ENCODE data around the gene RTN4. TPM values are rescaled to one million over a fixed set of nuclear protein-coding genes. Genes with fewer than 3 reads are reported as not detected.

The RTN4 gene
- total RNA-seq, 2 experiments from 2014 or later, result 96.7 to 97.5 TPM

DNA sequence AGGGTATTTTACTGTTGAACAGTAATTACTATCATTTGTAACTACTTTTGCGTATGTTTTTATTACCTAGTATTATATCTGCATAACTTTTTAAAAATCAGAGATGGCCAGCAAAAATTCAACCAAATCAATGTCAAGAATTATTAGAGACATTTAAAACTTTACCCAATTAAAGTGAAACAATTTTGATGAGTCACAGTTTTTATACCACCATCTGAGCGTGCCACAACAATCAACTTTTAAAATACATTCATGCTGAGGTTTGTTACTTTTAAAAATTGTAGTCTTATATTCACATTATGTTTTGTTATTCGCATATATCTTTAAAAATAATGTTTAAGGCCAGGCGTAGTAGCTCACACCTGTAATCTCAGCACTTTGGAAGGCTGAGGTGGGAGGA is 114.9 kb downstream of the RTN4 start:
- H3K9me3 Mint-ChIP-seq, result peaks cover 14% of the 10 kb centered on the region
- intact Hi-C loops (cut with micrococcal nuclease), result no loop called here
- CTCF ChIA-PET, result no interaction called here
- POLR2A ChIA-PET, result no interaction called here
- no peak overlapping the region for H3K27ac Mint-ChIP-seq
- no peak overlapping the region for H3K4me3 Mint-ChIP-seq
- no peaks in the 10 kb centered on the region for H3K36me3 Mint-ChIP-seq
- H3K27me3 Mint-ChIP-seq, result peaks cover 4% of the 10 kb centered on the region
- DNase-seq, result no peak
- no peaks in the 10 kb centered on the region for H3K4me1 Mint-ChIP-seq (ENCODE audit: low read depth)

DNA sequence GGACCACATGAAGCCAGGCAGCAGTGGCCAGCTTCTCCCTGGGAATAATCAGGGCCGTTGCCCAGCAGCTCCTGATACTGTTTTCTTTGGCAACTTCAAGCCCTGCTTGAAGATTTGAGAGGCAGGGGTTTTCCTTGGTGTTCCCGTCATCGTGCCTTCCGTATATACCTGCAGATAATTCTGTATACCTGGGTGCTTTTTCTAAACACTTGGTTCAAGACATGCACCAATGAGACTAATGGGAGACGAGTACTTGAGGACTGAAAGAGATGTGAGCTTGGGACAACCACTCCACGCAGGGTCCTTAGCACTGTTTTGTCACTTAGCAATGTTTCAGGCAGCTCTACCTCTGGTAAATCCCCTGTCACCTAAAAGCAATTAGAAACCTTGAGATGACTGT is 118.8 kb downstream of the RTN4 start:
- intact Hi-C loops (cut with micrococcal nuclease), result no loop called here
- H3K4me3 Mint-ChIP-seq, result no peak overlapping the region
- H3K36me3 Mint-ChIP-seq, result no peaks in the 10 kb centered on the region
- H3K27ac Mint-ChIP-seq, result no peak overlapping the region
- ChIA-PET POLR2A (no interaction called here), CTCF (no interaction called here)
- peaks cover 4% of the 10 kb centered on the region for H3K27me3 Mint-ChIP-seq
- no peak for DNase-seq
- peaks cover 7% of the 10 kb centered on the region for H3K9me3 Mint-ChIP-seq
- no peaks in the 10 kb centered on the region for H3K4me1 Mint-ChIP-seq (ENCODE audit: low read depth)

DNA sequence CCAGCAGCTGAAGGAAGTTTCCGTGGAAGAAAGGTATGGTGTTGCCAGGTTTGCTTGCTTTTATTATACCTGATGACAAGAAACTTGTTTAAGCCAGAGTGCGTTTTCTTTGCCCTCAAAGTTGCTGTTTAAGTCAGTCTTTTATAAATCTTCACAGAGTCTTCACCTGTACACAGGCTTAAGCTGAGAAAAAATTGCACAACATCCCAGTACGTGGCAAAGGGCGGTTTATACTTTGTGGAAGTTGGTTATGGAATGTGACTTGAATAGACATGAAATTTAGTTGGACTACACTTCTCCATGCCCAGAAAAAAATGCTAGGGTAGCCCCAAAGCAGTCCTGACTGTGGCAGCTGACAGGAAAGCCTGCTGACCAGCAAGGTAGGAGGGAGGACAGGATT is 121.5 kb downstream of the RTN4 start:
- no peaks in the 10 kb centered on the region for H3K4me1 Mint-ChIP-seq (ENCODE audit: low read depth)
- ChIA-PET POLR2A (no interaction called here), CTCF (no interaction called here)
- peaks cover 7% of the 10 kb centered on the region for H3K9me3 Mint-ChIP-seq
- H3K4me3 Mint-ChIP-seq, result no peak overlapping the region
- DNase-seq, result no peak
- H3K27ac Mint-ChIP-seq, result no peak overlapping the region
- no peaks in the 10 kb centered on the region for H3K36me3 Mint-ChIP-seq
- H3K27me3 Mint-ChIP-seq, result peaks cover 7% of the 10 kb centered on the region
- intact Hi-C loops (cut with micrococcal nuclease), result no loop called here

DNA sequence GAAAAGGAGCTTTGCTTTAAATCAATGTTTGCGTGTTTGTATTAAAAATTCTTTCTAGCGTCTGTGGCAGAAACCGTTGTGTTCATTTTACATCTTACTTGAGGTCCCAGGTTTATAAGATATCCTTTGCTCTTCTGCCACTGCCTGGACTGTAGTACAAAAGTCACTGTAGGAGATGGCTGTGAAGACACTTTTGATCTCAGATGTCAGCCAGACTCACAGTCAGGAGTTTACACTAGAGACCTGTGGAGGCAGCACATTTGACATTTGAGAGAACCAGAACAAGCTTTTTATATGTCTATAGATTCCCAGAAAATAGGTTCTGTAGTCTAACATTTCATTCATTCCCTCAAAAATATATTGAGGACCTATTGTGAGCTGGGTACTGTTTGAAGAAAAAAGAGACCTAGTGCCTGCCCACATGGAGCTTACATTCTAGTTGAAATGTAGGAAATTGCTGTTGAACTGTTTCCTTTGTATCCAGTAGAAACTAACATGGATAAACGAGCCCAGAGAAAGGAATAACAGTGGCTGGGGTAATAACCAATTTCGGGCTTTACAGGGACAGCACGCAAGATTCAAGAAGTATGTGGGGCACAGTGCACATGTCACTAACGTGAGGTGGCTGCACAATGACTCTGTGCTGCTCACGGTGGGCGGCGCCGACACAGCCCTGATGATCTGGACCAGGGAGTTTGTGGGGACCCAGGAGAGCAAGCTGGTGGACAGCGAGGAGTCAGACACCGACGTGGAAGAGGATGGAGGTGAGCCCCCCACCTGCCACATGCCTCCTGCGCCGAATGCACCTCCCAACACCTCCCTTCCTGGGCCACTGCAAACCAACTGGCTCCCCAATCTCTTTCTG is 122.3 kb downstream of the RTN4 start:
- H3K4me3 Mint-ChIP-seq, result no peak overlapping the region
- no peaks in the 10 kb centered on the region for H3K36me3 Mint-ChIP-seq
- peaks cover 7% of the 10 kb centered on the region for H3K27me3 Mint-ChIP-seq
- no peak overlapping the region for H3K27ac Mint-ChIP-seq
- no peak for DNase-seq
- intact Hi-C loops (cut with micrococcal nuclease), result no loop called here
- CTCF ChIA-PET, result no interaction called here
- peaks cover 7% of the 10 kb centered on the region for H3K9me3 Mint-ChIP-seq
- POLR2A ChIA-PET, result no interaction called here
- H3K4me1 Mint-ChIP-seq (ENCODE audit: low read depth), result no peaks in the 10 kb centered on the region

DNA sequence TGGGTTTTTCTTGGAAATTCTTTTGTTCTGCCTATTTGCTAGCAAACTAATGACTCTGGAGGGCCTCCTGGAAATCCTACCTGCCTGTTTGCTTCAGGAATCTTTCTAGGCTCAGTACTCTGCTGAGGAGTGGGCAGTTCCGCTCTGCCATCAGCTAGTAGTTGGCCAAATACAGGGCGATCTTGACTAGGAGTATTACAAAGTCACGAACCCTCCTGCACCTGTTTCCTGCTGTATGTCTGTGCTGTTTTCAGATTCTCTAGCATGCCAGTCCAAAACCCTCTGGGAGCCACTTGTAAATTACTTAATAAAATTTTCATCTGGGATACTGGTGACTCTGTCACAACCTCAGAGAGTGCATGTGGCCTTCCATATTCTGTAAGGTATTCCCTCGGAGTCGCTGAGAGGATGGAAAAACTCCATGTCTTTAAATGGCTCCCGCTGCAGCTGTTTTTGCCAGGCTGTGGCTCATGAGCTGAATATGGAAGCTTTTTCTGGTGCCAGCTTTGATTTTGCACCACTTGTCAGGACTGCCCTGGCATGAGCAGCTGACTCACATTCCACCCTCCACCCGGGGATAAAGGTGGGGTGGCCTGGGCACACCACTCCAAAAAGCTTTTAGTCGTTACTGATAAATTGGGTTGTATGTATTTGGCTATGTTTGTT is 123.0 kb downstream of the RTN4 start:
- DNase-seq, result no peak
- ChIA-PET CTCF (no interaction called here), POLR2A (no interaction called here)
- Mint-ChIP-seq H3K27ac (no peak overlapping the region), H3K27me3 (peaks cover 9% of the 10 kb centered on the region), H3K4me3 (no peak overlapping the region), H3K4me1 (ENCODE audit: low read depth) (no peaks in the 10 kb centered on the region), H3K36me3 (no peaks in the 10 kb centered on the region), H3K9me3 (peaks cover 7% of the 10 kb centered on the region)
- intact Hi-C loops (cut with micrococcal nuclease), result no loop called here

DNA sequence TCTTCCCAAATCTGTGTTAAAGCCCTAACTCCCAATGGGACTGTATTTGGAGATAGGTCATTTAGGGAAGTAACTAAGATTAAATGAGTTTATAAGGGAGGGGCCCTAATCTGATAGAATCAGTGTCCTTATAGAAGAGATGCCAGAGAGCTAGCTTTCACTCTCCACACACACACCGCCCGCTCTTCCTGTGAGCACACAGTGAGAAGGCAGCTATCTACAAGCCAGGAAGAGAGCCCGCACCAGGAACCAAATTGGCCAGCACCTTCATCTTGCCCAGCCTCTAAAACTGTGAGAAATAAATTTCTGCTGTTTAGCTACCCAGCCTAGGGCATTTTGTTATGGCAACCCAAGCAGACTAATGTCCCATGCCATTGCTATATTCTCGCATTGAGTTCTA is 125.2 kb downstream of the RTN4 start:
- CTCF ChIA-PET, result no interaction called here

DNA sequence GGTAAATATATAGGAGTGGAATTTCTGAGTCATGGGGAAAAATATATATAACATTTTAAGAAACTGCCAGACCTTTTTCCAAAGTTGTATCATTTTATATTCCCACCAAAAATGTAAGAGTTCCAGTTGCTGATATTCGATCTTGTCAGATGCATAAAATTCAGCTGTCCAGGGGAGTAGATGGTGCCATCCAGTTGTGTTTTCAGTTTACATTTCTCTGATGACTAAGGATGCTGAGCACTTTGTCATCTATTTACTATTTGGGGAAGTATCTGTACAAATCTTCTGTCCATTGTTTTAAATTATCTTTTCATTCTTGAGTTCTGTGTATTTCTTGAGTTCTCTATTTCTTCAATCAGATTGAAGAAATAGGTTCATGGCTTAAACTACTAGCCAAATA is 126.1 kb downstream of the RTN4 start:
- Mint-ChIP-seq H3K36me3 (peaks cover 1% of the 10 kb centered on the region), H3K4me3 (no peak overlapping the region), H3K9me3 (peaks cover 14% of the 10 kb centered on the region), H3K4me1 (ENCODE audit: low read depth) (peaks cover 3% of the 10 kb centered on the region), H3K27ac (no peak overlapping the region), H3K27me3 (peaks cover 6% of the 10 kb centered on the region)
- ChIA-PET CTCF (no interaction called here), POLR2A (no interaction called here)
- no peak for DNase-seq
- intact Hi-C loops (cut with micrococcal nuclease), result no loop called here

More for the DNA sequence above, 125.2 kb downstream of the RTN4 start:
- POLR2A ChIA-PET, result no interaction called here
- Mint-ChIP-seq H3K9me3 (peaks cover 14% of the 10 kb centered on the region), H3K27ac (no peak overlapping the region), H3K36me3 (peaks cover 1% of the 10 kb centered on the region), H3K4me3 (no peak overlapping the region), H3K27me3 (peaks cover 6% of the 10 kb centered on the region), H3K4me1 (ENCODE audit: low read depth) (no peaks in the 10 kb centered on the region)
- DNase-seq, result no peak
- intact Hi-C loops (cut with micrococcal nuclease), result no loop called here

Other genes starting within 250 kb of the RTN4 start
- 1 to 10 TPM; 5.5 to 7.5 TPM for gene CLHC1, start 181.8 kb upstream of the RTN4 start, total RNA-seq
- 1,000 to 10,000 TPM; 1,372 to 1,402 TPM for gene RPS27A, start 182.2 kb upstream of the RTN4 start, total RNA-seq
- gene MTIF2, start 218.8 kb upstream of the RTN4 start, total RNA-seq, result 10 to 100 TPM; 42.7 to 43.2 TPM